NCI-H187 treated with DMSO at 0.1 percent for 48 hours (cell line): Measurements from ENCODE around the gene LRRTM4.
"Not testable (repeated sequence)": the region's sequence is repeated elsewhere in the genome, so short reads cannot be mapped to it uniquely, and the experiment has no call there.

Experiments
- DNase-seq: peaks from one replicate; lab custom pipeline; 2025; lab: John Stamatoyannopoulos, UW

The LRRTM4 gene

DNA sequence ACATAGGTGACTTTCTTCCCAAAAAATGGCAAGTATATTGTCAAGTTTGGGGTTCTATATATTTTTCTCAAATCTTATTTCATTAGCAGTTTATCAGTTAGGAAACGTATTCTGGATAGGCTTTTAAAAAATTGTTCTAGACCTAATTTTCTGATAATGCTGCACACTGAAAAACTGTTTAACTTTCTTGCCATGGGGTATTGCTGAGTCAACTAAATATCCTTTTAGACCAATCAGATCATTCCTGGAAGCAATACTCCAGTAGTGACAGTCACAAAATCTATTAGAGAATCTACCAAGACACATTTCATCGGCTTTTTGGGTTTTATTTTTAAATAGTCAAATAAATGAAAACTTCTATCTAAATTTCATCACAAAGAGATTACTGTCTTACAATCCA lies 440.6 kb downstream of the LRRTM4 start:
- no peak for DNase-seq

DNA sequence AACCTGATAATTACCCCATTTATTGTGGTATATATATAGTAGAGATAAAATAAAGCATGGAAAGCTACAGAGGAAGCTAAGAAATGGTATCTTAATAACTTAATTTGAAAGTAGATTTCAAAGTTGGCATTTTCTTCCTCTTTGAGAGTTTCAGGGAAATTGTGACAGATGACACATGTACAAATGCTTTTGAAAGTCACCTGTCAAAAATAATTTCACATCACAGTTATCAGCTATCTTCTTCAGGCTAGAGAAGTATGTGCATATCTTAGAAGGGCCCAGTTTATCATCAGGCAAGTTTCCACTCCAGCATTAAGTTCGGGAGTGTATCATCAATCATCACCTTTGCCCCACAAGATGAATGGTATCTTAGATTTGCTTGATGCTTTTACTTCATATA lies 457.9 kb downstream of the LRRTM4 start:
- DNase-seq: no peak

DNA sequence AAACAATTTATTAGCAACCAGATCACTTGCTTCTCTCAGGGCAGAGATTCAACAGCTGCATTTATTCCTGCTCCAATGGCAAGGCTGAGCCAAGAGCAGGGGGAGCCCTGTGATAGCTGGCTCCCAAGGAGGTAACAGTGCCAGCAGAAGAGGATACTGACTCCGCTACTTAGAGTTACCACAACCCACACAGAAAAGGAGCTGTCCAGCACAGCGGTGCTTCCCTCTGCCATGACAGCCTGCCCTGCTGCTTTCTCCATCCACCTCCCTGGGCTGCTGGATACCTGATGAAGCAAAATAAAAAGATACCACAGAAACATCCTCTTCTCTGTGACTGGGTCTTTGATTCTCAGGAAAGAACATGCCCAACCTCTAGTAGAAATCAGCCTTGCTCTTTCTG lies 467.2 kb downstream of the LRRTM4 start:
- no peak for DNase-seq

DNA sequence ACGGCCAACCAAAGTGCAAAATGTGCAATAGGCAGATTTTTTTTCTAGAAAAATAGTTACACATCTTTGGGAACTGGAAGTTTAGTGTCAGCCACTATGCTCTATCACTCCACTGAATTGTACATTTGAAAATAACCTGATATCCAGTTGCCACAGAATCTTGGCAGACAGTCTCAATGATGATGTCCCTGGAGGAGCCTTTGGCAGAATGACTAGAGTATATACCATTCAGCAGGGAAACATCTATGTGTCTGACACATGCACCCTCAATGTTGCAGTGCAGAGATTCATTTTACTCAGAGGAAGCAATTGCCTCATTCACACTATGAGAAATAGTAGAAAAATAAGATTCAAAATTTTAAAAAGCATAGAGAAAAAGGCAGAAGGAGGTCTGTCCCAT lies 475.8 kb downstream of the LRRTM4 start:
- no peak for DNase-seq

DNA sequence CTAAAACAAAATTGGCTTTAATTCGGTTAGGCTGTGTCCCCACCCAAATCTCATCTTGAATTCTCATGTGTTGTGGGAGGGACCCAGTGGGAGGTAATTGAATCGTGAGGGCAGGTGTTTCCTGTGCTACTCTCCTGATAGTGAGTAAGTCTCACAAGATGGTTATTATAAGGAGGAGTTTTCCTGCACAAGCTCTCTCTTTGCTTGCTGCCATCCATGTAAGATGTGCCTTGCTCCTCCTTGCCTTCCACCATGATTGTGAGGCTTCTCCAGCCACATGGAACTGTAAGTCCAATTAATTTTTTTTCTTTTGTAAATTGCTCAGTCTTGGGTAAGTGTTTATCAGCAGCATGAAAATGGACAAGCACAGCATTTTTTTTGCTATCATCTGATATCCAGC lies 476.7 kb downstream of the LRRTM4 start:
- DNase-seq: not testable (repeated sequence)

DNA sequence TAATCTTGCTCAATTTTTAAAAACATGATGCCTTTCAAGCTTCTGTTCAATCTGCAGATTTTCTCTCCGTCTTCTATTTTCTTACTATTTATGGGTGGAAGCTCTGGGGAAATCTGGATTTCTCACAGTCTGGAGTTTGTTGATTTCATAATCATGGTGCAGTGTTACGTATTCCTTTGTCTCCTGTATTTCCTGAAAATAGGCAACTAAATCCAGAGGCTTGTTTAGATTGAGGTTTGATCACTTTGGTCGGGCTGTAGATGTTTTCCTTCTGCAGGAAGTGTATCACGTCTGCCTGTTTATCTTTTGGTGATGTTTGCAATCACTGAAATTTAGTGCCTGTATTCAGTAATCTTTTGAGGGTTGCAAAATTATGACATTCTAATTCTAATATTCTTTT lies 487.7 kb downstream of the LRRTM4 start:
- DNase-seq: no peak

DNA sequence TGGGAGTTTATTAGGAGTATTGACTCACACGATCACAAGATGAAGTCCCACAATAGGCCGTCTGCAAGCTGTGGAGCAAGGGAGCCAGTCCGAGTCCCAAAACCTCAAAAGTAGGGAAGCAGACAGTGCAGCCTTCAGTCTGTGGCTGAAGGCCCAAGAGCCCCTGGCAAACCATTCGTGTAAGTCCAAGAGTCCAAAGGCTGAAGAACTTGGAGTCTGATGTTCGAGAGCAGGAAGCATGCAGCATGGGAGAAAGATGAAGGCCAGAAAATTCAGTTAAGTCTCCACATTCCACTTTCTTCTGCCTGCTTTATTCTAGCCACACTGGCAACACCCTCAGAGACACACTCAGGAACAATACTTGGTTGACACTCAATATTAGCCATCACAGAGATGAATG lies 492.9 kb downstream of the LRRTM4 start:
- DNase-seq: not testable (repeated sequence)

GRCh38 chr2:77028032-77028600 lies 494.1 kb downstream of the LRRTM4 start:
- no peak for DNase-seq

- no peak for DNase-seq
Measured at GRCh38 chr2:77025714-77026113, 496.5 kb downstream of the LRRTM4 start.

GRCh38 chr2:77021161-77021560 lies 501.0 kb downstream of the LRRTM4 start:
- no peak for DNase-seq

DNA sequence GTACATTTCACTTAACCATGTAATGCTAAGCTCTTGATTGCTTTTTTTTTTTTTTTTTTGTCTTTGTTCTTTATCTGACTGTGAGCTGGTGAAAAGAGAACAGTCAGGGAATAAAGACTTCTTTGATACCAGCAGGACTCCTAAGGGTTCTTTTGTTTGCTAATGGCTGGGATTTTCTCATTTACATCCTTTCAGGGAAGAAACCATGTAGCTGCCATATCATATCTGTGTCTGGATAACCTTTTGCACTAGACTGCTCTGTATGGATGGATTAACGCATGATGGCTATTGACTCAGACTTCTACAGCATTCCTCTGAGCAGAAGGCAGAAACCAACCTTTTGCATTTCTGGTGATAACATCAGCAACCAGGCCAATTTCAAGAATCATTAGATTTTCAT lies 504.0 kb downstream of the LRRTM4 start:
- no peak for DNase-seq

GRCh38 chr2:77017355-77017745 lies 504.8 kb downstream of the LRRTM4 start:
- no peak for DNase-seq

DNA sequence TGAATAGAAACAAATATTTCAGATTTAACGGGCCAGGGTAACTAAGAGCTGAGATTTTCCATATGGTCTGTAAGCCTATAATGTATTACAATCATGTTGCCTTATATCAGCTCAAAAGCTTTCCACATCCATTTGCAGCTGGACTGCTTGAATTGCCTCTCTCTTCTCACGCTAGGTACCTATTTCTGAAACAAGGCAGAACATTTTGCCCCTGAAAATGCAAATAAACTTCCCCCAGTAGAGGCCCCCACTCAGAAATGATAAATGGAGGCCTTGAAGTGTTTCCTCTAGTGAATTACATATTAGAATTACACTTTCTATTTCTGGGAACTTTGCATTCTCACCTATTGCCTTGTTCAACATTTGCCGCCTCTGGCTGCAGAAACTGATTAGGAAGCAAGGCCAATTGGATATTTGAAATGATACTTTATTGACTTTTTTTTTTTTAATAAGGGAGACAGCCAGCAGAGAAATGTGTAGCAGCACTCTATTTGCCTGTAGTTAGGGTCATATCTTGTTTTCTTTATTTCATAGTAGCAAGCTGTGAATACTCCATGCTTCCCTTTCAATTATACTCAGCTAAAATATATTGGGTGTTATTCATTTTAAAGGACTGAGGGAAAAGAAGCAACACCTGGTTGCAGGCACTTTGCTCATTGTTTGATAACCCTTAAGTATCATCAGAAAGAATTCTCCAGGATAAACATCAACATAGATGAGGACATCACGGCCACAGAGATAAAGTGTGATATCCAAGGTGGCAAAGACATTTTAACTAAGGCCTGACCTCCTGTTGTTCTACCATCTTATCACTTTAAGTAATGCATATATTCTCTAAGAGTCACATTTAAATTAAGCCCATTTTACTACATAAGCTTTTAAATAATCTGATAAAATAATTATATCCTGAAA lies 505.5 kb downstream of the LRRTM4 start:
- DNase-seq: no peak

- DNase-seq: no peak
Measured at GRCh38 chr2:77013953-77014352, 508.2 kb downstream of the LRRTM4 start.

DNA sequence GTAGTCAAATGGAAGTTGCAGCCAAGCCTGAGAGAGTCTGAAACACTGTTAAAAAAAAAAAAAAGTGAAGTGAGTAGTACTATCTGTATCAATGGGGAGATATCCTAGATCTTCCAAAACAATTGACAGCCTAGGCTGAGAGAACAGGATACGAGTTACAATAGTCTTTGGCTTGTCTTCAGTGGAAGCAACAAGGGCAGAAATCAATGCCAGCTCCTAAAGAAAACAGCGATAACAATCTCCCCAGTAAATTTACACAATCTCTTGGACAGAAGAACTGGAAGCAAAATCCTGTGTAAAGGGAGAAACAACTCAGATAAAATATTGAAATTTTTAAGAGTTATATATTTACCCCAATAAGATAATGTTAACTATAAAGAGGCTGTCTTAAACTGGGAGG lies 508.7 kb downstream of the LRRTM4 start:
- DNase-seq: no peak

- no peak for DNase-seq
Measured at GRCh38 chr2:77009307-77009706, 512.9 kb downstream of the LRRTM4 start.

- DNase-seq: no peak
Measured at GRCh38 chr2:77008853-77009252, 513.3 kb downstream of the LRRTM4 start.

DNA sequence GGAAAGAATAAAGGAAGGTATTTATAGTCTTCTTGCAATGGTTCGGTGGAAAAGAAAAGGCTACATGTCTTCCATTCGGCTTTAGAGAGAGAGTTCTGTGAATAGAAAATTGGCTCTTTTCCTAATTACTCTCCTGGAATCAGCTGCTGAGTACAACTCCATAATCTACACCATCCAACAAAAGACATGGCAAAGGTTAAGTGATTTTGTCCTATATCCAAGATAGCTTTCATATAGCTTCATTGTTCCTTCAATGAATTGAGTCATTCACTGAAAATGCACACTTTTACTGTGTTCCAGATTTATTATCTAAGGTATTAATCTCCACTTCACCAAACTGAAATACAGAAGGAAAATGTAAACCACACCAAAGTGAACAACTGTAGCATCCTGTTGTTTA lies 514.5 kb downstream of the LRRTM4 start:
- no peak for DNase-seq

DNA sequence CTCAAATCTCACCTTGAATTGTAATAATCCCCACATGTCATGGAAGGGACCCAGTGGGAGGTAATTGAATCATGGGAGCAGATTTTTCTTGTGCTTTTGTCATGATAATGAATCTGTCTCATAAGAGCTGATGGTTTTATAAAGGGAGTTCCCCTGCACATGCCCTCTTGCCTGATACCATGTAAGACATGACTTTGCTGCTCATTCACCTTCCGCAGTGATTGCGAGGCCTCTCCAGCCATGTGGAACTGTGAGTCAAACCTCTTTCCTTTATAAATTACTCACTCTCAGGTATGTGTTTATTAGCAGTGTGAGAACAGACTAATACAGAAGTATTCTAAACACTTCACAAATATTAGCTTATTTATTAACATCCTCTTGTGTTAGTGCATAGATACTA lies 516.7 kb downstream of the LRRTM4 start:
- no peak for DNase-seq

GRCh38 chr2:77001895-77002294 lies 520.3 kb downstream of the LRRTM4 start:
- no peak for DNase-seq

DNA sequence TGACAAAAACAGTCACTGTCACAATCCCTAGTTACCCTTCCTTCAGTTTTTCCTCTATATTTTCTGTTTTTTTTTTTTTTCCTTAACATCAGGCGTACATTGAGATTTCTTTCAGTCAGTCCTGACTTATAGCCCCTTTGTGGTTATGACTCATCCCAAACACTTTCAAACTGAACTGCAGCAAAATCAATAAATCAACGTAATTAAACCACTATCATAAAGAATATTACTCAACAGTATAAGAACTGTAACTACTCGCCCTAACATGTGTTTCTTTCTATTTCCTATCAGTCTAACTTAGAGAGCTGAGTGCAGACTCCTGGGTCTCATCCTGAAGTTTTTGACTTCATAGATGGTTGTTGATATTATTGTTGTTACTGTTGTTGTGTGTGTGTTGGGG lies 523.5 kb downstream of the LRRTM4 start:
- DNase-seq: no peak

DNA sequence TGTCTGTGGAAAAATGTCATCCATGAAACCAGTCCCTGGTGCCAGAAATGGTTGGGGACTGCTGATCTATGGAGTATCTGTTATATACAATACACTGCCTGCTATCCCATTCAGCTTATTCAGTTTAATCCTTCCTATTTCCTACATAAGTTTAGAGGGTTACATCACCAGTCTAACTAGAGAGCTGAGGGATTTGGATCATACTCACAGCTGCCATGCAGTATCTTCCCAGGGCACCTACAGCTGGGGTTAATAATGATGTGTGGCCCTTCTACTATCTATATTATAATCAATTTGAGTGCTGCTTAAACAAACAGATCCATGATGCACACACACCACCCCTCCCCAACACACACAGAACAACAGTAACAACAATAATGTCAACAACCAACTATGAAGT lies 524.0 kb downstream of the LRRTM4 start:
- DNase-seq: no peak

DNA sequence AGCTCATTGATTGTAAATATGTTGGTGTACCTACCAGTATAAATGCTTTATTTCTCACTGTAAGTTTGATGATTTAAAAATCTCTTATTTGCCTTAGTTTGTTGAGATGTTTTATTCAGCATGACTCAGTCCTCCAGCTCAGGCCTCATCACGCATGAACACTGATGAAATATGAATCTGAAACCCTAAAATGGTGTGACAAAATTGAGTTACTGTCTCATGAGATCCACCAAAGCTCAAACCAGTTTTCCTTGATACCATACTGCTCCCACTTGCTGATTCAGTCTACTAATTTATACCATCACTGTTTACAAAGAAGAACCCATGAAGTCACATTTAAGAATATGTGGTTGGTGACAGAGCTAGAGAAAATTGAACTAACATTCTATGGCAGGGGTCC lies 524.9 kb downstream of the LRRTM4 start:
- DNase-seq: no peak
